Measurements from ENCODE around the gene UNC80. TPM values are rescaled to one million over a fixed set of nuclear protein-coding genes. Genes with fewer than 3 reads are reported as not detected.

Gene UNC80
- total and polyA plus RNA-seq, 2 of the 13 experiments (the other 11 are each of a cell fraction or from before 2014, with no cell fraction given): not detected

GRCh38 chr2:209938906-209939305 is 167.3 kb downstream of the UNC80 start:
- no peak overlapping the region for H3K9ac ChIP-seq (ENCODE audit: insufficient read depth, low read depth, low read length)
- no peak for ATAC-seq
- no peaks in the 10 kb centered on the region for H3K79me2 ChIP-seq (ENCODE audit: insufficient read depth, low read length)
- no peaks in the 10 kb centered on the region for H3K27me3 ChIP-seq (ENCODE audit: control insufficient read depth in 1 of 2, insufficient read depth in 2 of 2, low read length in 2 of 2)
- no peak overlapping the region for H3K4me3 ChIP-seq (replicated peaks in 1 of 3; ENCODE audit: insufficient read depth in 1 of 3, low read depth in 2 of 3, low read length in 3 of 3)
- ChIA-PET CTCF (ENCODE audit: low intra/inter-chr PET ratio, low total read pairs) (no interaction called here), POLR2A (no interaction called here)
- no peaks in the 10 kb centered on the region for H4K20me1 ChIP-seq (ENCODE audit: insufficient read depth, low read length)
- in situ Hi-C loops (cut with HindIII; ENCODE audit: extremely low pct_ligation_motif_present, low pct_unique_long_range_greater_than_20kb) (no loop called here), intact Hi-C loops (cut with micrococcal nuclease; ENCODE audit: unreplicated experiment) (no loop called here)
- no peak for FAIRE-seq
- 10% methylated on average over 1 of the region's 1 CpG for WGBS (ENCODE audit: low lambda C conversion rate)
- no peaks in the 10 kb centered on the region for H3K36me3 ChIP-seq (replicated peaks in 1 of 2; ENCODE audit: control insufficient read depth in 1 of 2, insufficient read depth in 2 of 2, low read length in 2 of 2)
- H3K4me2 ChIP-seq (ENCODE audit: low read depth, low read length): no peak overlapping the region
- H2AFZ ChIP-seq (ENCODE audit: low read length): no peak overlapping the region
- no peaks in the 10 kb centered on the region for H3K4me1 ChIP-seq (ENCODE audit: insufficient read depth, low read length)
- no peak overlapping the region for H3K27ac ChIP-seq (ENCODE audit: extremely low read length, insufficient read depth, low read length)
- no peak for TF ChIP-seq ZNF136 (CRISPR knock-in tag; IDR thresholded peaks at IDR 0.05; ENCODE audit: low read depth)
- no peak for TF ChIP-seq CEBPB (IDR thresholded peaks at IDR 0.05; ENCODE audit: borderline replicate concordance, low read depth, low read length)
- no peak for TF ChIP-seq ZNF674 (CRISPR knock-in tag; IDR thresholded peaks at IDR 0.05; ENCODE audit: low read depth)
- TF ChIP-seq JUND (CRISPR knock-in tag; IDR thresholded peaks at IDR 0.05): no peak
- TF ChIP-seq ZSCAN29 (CRISPR knock-in tag; conservative IDR thresholded peaks at IDR 0.05): no peak
- no peak for TF ChIP-seq CSRNP1 (CRISPR knock-in tag; IDR thresholded peaks at IDR 0.05)
- TF ChIP-seq CBX5 (CRISPR knock-in tag; IDR thresholded peaks at IDR 0.05; ENCODE audit: borderline replicate concordance): no peak
- TF ChIP-seq ZBTB20 (CRISPR knock-in tag; IDR thresholded peaks at IDR 0.05; ENCODE audit: borderline replicate concordance, low read depth): no peak
- no peak for TF ChIP-seq ZBTB4 (CRISPR knock-in tag; IDR thresholded peaks at IDR 0.05; ENCODE audit: borderline replicate concordance)
- TF ChIP-seq BCLAF1 (IDR thresholded peaks at IDR 0.05): no peak
- TF ChIP-seq NBN (conservative IDR thresholded peaks at IDR 0.05): no peak
- no peak for TF ChIP-seq REPIN1 (CRISPR knock-in tag; IDR thresholded peaks at IDR 0.05; ENCODE audit: borderline replicate concordance, low read depth)
- TF ChIP-seq HCFC1 (IDR thresholded peaks at IDR 0.05; ENCODE audit: low read depth, low read length): no peak
- TF ChIP-seq KDM2A (CRISPR knock-in tag; IDR thresholded peaks at IDR 0.05; ENCODE audit: borderline replicate concordance, low read depth): no peak
- no peak for TF ChIP-seq BRCA1 (CRISPR knock-in tag; IDR thresholded peaks at IDR 0.05)
- no peak for TF ChIP-seq SRY (CRISPR knock-in tag; IDR thresholded peaks at IDR 0.05)
- no peaks in the 10 kb centered on the region for H3K9me3 ChIP-seq (ENCODE audit: low read length)
- no TSS peak for BruUV-seq (replicated peaks)
- no peak for DNase-seq (ENCODE audit: low spot score)
